Bronchial epithelial cell (primary cell): ENCODE measurements around the gene CYTH3. TPM values are rescaled to one million over a fixed set of nuclear protein-coding genes. Genes with fewer than 3 reads are reported as not detected.
"Not testable (repeated sequence)": the region's sequence is repeated elsewhere in the genome, so short reads cannot be mapped to it uniquely, and the experiment has no call there.

Experiments
- DNase-seq: peaks from one replicate; pipeline ENCODE4 v3.0.0-alpha.2; 2010; ENCODE audit warnings: low read depth
- FAIRE-seq: peaks from 2 replicates; lab custom pipeline; 2011; peaks lifted over from hg19 to GRCh38; lab: Jason Lieb, UNC
- H3K27me3 ChIP-seq: 2 replicates; pipeline ENCODE4 v1.5.1; 2011; ENCODE audit warnings: low read length; ENCODE audit not compliant: control insufficient read depth, insufficient read depth
- H3K36me3 ChIP-seq: 2 replicates; pipeline ENCODE4 v1.5.1; 2011; ENCODE audit warnings: low read length; ENCODE audit not compliant: control insufficient read depth, insufficient read depth
- H3K4me3 ChIP-seq: 2 replicates; pipeline ENCODE4 v1.5.1; 2011; ENCODE audit warnings: mild to moderate bottlenecking, low read depth, low read length, control low read depth
- total RNA-seq: library from RNA; depleted of rRNA; stranded (reverse); fragments of >200 nt; gene quantifications from 2 replicates; pipeline ENCODE4 v1.2.1, GENCODE V29; 2014
- TF ChIP-seq, protein P1 (sequence below): IDR thresholded peaks from 2 replicates; pipeline ENCODE4 v1.5.1; 2011; ENCODE audit warnings: mild to moderate bottlenecking, moderate library complexity, low read length, control low read depth, inconsistent platforms; ENCODE audit not compliant: insufficient read depth, severe bottlenecking

The CYTH3 gene
- total RNA-seq, 1 donor from 2014 or later, result 11.6 TPM

DNA sequence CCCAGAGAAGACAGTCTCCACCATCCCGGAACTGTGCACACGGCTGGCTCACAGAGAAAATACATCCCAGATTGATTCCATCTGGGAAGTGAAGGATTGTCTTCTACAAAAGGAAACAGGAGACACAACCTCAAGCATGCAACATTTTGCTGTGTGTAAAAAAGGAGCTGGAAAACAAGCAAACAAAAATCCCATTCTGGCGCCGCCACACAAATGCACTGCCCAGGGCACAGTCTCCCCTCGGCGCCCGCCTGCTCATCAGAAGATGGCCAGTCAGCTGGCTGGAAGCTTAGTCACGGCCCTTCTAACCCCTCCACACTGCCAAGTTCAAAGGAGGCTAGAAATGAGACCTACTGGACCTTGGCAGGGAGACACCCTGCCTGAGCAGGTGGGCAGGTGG is 14.1 kb upstream of the CYTH3 start:
- Histone ChIP-seq H3K36me3 (no peaks in the 10 kb centered on the region), H3K27me3 (no peaks in the 10 kb centered on the region), H3K4me3 (no peak overlapping the region)
- no peak for DNase-seq
- FAIRE-seq, result no peak
- TF ChIP-seq, protein P1, sequence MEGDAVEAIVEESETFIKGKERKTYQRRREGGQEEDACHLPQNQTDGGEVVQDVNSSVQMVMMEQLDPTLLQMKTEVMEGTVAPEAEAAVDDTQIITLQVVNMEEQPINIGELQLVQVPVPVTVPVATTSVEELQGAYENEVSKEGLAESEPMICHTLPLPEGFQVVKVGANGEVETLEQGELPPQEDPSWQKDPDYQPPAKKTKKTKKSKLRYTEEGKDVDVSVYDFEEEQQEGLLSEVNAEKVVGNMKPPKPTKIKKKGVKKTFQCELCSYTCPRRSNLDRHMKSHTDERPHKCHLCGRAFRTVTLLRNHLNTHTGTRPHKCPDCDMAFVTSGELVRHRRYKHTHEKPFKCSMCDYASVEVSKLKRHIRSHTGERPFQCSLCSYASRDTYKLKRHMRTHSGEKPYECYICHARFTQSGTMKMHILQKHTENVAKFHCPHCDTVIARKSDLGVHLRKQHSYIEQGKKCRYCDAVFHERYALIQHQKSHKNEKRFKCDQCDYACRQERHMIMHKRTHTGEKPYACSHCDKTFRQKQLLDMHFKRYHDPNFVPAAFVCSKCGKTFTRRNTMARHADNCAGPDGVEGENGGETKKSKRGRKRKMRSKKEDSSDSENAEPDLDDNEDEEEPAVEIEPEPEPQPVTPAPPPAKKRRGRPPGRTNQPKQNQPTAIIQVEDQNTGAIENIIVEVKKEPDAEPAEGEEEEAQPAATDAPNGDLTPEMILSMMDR, result no peak

DNA sequence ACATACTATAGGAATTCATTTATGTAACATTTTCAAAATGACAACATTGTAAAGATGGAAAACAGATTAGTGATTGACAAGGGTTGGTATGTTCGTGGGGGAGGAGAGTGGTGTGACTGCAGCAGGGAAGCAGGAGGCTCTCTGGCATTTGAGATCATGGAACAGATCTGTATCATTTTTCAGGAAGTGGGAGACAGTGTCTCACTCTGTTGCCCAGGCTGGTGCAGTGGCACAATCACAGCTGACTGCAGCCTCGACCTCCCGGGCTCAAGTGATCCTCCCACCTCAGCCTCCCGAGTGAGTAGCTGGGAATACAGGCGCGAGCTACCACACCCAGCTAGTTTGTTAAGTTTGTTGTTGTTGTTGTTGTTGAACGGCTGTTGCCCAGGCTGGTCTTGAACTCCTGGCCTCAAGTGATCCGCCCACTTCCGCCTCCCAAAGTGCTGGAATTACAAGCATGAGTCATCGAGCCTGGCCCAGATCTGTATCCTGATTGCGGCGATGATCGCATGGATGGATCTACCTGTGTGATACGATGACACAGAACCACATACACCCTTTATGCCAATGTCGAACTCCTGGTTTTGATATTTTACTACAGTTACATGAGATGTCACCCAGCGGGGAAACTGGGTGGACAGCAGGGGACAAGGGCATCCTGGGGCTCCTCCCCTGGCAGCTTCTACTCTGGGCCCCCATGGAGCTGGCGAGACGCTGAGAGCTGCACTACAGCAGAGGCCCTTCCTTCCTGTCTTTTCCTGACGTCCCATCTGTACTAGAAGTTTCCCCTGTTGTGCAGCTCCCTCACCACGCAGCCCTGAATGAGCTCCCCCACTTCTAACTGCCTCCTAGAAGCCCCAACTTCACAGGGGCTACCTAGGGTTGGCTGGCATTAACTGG is 12.3 kb upstream of the CYTH3 start:
- Histone ChIP-seq H3K27me3 (no peaks in the 10 kb centered on the region), H3K4me3 (no peak overlapping the region), H3K36me3 (no peaks in the 10 kb centered on the region)
- DNase-seq (no peak), FAIRE-seq (no peak)
- TF ChIP-seq, protein P1, result no peak

DNA sequence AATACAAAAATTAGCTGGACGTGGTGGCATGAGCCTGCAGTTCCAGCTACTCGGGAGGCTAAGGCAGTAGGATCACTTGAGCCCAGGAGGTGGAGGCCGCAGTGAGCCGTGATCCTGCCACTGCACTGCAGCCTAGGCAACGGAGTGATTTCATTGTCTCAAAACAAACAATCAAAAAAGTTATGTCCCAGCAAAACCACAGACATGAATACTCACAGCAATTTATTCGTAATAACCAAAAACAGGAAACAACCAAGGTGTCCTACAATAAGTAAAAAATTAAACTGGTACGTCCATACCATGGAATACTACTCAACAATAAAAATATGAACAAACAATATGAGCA is 11.6 kb upstream of the CYTH3 start:
- H3K36me3 ChIP-seq, result no peaks in the 10 kb centered on the region
- no peak overlapping the region for H3K4me3 ChIP-seq
- FAIRE-seq (no peak), DNase-seq (peak; percentile 67)
- TF ChIP-seq, protein P1, result no peak
- no peaks in the 10 kb centered on the region for H3K27me3 ChIP-seq

DNA sequence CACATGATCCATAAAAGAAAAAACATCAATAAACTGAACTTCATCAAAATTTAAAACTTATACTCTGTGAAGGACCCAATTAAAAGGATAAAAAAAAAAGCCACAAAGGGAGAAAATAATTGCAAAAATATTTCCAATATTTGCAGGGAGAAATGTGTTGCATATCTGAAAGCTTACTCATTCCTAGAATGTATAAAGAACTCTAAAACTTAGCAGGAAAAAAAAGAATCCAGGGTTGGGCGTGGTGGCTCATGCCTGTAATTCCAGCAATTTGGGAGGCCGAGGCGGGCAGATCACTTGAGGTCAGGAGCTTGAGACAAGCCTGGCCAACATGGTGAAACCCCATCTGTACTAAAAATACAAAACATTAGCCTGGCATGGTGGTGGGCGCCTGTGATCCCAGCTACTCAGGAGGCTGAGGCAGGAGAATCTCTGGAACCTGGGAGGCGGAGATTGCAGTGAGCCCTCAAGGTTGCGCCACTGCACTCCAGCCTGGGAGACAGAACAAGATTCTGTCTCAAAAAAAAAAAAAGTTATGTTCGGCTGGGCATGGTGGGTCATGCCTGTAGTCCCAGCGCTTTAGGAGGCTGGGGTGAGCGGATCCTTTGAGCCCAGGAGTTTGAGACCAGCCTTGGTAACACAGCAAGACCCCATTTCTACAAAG is 11.1 kb upstream of the CYTH3 start:
- not testable (repeated sequence) for FAIRE-seq, H3K4me3 ChIP-seq, H3K36me3 ChIP-seq, H3K27me3 ChIP-seq
- peak; percentile 59 for DNase-seq

DNA sequence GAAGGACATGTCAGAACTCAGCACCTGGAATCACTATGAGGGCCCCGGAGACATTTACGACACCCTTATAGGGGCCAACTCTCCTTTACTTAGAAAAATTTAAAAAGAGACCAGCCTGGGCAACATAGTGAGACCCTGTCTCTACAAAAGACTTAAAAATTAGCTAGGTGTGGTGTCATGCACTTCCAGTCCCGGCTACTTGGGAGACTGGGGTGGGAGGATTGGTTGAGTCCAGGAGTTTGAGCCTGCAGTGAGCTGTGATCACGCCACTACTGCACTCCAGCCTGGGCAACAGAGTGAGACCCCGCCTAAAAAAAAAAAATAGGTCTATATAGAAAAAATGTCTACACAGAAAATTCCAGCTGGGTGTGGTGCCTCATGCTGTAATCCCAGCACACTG is 7.5 kb upstream of the CYTH3 start:
- TF ChIP-seq, protein P1, result no peak
- DNase-seq (no peak), FAIRE-seq (no peak)

DNA sequence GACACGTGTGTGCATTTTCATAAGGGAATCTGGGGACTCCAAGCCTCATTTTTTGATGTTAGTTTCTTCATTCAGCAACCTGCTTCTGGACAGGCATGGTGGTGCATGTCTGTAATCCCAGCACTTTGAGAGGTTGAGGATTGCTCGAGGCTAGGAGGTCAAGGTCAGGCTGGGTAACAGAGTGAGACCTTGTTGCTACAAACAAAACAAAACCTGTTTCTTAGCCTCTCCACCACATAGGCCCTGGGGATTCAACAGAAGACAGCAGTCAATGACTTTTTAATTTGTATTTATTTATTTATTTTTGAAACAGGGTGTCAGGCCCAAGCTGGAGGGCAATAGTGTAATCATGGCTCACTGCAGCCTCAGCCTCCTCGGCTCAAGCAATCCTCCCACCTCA is 6.9 kb upstream of the CYTH3 start:
- Histone ChIP-seq H3K27me3 (no peaks in the 10 kb centered on the region), H3K4me3 (no peak overlapping the region), H3K36me3 (no peaks in the 10 kb centered on the region)
- TF ChIP-seq, protein P1, result no peak
- FAIRE-seq (no peak), DNase-seq (no peak)

More for the DNA sequence above, 7.5 kb upstream of the CYTH3 start:
- H3K27me3 ChIP-seq, result no peaks in the 10 kb centered on the region
- H3K4me3 ChIP-seq, result no peak overlapping the region
- no peaks in the 10 kb centered on the region for H3K36me3 ChIP-seq
